Measurements from ENCODE around the gene NCKIPSD. TPM values are rescaled to one million over a fixed set of nuclear protein-coding genes. Genes with fewer than 3 reads are reported as not detected.

The NCKIPSD gene
- polyA plus RNA-seq, 1 of the 3 experiments (the other 2 are of a cell fraction) = 20.4 TPM

DNA sequence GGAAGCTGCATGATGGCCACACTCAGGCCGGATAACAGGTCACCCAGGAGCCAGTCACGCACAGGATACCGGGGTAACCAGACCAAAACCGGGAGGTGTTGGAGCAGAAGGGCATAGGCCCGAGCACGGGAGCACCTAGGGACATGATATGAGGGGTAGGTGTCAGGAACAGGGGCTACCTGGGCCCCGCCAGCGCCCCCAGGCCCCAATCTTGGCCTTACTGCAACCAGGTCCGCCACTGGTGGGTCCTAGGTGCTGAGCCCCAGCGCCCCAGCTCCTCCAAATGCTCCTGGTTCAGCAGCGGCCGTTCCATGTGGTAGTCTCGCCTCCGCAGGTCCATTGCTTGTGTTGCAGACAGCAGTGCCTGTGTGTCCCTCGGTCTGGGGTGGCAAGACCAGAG, 52.5 kb downstream of the NCKIPSD start:
- ChIA-PET POLR2A (interaction anchor here (1.2 kb wide), 1 partner anchor 10 kb away, joined by 3 read pairs; no protein-coding TSS in a partner anchor), CTCF (interaction anchor here (3.5 to 6.9 kb wide), 2 partner anchors 22 to 30 kb away, joined by 33 to 40 read pairs; partner anchors contain the start of genes CELSR3 and UQCRC1)
- DNase-seq = no peak
- TF ChIP-seq, protein P1, sequence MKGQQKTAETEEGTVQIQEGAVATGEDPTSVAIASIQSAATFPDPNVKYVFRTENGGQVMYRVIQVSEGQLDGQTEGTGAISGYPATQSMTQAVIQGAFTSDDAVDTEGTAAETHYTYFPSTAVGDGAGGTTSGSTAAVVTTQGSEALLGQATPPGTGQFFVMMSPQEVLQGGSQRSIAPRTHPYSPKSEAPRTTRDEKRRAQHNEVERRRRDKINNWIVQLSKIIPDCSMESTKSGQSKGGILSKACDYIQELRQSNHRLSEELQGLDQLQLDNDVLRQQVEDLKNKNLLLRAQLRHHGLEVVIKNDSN (IDR thresholded peaks at IDR 0.05; ENCODE audit: borderline replicate concordance, low read depth) = no peak
- TF ChIP-seq NRF1 (IDR thresholded peaks at IDR 0.05; ENCODE audit: low read depth, low read length) (no peak), YY1 (IDR thresholded peaks at IDR 0.05; ENCODE audit: low read depth) (no peak), FOSL2 (IDR thresholded peaks at IDR 0.05; ENCODE audit: borderline replicate concordance, low read depth) (no peak), EP300 (IDR thresholded peaks at IDR 0.05; ENCODE audit: borderline replicate concordance in 1 of 2, low read depth in 1 of 2, low read length in 1 of 2) (no peak), RXRA (IDR thresholded peaks at IDR 0.05; ENCODE audit: borderline replicate concordance, low read depth) (no peak), FOXJ3 (CRISPR knock-in tag; IDR thresholded peaks at IDR 0.05) (no peak), GABPA (IDR thresholded peaks at IDR 0.05; ENCODE audit: low read depth) (no peak), POLR2AphosphoS5 (IDR thresholded peaks at IDR 0.05; ENCODE audit: low read depth, low read length) (no peak), TCF12 (IDR thresholded peaks at IDR 0.05) (no peak), GATA2 (CRISPR knock-in tag; IDR thresholded peaks at IDR 0.05) (no peak), ZBTB33 (IDR thresholded peaks at IDR 0.05; ENCODE audit: borderline replicate concordance, low read depth) (no peak), USF2 (IDR thresholded peaks at IDR 0.05; ENCODE audit: borderline replicate concordance, low read depth, low read length) (no peak), NFIC (IDR thresholded peaks at IDR 0.05; ENCODE audit: borderline replicate concordance) (no peak), CTCF (IDR thresholded peaks at IDR 0.05) (no peak), RCOR1 (IDR thresholded peaks at IDR 0.05; ENCODE audit: low read length) (no peak), FOXM1 (IDR thresholded peaks at IDR 0.05; ENCODE audit: low read depth) (no peak), MEF2A (IDR thresholded peaks at IDR 0.05; ENCODE audit: borderline replicate concordance, low read depth) (no peak)
- TF ChIP-seq, protein P2, sequence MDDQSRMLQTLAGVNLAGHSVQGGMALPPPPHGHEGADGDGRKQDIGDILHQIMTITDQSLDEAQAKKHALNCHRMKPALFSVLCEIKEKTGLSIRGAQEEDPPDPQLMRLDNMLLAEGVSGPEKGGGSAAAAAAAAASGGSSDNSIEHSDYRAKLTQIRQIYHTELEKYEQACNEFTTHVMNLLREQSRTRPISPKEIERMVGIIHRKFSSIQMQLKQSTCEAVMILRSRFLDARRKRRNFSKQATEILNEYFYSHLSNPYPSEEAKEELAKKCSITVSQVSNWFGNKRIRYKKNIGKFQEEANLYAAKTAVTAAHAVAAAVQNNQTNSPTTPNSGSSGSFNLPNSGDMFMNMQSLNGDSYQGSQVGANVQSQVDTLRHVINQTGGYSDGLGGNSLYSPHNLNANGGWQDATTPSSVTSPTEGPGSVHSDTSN (IDR thresholded peaks at IDR 0.05) = no peak
- TF ChIP-seq, protein P3, sequence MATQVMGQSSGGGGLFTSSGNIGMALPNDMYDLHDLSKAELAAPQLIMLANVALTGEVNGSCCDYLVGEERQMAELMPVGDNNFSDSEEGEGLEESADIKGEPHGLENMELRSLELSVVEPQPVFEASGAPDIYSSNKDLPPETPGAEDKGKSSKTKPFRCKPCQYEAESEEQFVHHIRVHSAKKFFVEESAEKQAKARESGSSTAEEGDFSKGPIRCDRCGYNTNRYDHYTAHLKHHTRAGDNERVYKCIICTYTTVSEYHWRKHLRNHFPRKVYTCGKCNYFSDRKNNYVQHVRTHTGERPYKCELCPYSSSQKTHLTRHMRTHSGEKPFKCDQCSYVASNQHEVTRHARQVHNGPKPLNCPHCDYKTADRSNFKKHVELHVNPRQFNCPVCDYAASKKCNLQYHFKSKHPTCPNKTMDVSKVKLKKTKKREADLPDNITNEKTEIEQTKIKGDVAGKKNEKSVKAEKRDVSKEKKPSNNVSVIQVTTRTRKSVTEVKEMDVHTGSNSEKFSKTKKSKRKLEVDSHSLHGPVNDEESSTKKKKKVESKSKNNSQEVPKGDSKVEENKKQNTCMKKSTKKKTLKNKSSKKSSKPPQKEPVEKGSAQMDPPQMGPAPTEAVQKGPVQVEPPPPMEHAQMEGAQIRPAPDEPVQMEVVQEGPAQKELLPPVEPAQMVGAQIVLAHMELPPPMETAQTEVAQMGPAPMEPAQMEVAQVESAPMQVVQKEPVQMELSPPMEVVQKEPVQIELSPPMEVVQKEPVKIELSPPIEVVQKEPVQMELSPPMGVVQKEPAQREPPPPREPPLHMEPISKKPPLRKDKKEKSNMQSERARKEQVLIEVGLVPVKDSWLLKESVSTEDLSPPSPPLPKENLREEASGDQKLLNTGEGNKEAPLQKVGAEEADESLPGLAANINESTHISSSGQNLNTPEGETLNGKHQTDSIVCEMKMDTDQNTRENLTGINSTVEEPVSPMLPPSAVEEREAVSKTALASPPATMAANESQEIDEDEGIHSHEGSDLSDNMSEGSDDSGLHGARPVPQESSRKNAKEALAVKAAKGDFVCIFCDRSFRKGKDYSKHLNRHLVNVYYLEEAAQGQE (IDR thresholded peaks at IDR 0.05; ENCODE audit: low read depth, low read length) = no peak
- no peak overlapping the region for H3K9ac ChIP-seq
- H4K20me1 ChIP-seq (ENCODE audit: insufficient read depth) = peaks cover 14% of the 10 kb centered on the region; the same call in 1 of the 2 replicates
- H3K36me3 ChIP-seq (replicated peaks in 1 of 2; ENCODE audit: control insufficient read depth in 1 of 2, insufficient read depth in 2 of 2, low read length in 1 of 2) = peaks cover 0 to 46% of the 10 kb centered on the region in 2 experiments
- no peaks in the 10 kb centered on the region for H3K9me3 ChIP-seq
- no peak overlapping the region for H3K27ac ChIP-seq (ENCODE audit: low read depth in 2 of 2, low read length in 1 of 2)
- no peak overlapping the region for H2AFZ ChIP-seq (ENCODE audit: low read depth)
- no peaks in the 10 kb centered on the region for H3K27me3 ChIP-seq (ENCODE audit: insufficient read depth)
- WGBS (ENCODE audit: low lambda C conversion rate) = 100% methylated on average over 6 of the region's 15 CpGs
- H3F3A ChIP-seq (replicated peaks; ENCODE audit: insufficient read depth) = no peaks in the 10 kb centered on the region
- H3K4me1 ChIP-seq (ENCODE audit: control insufficient read depth in 1 of 2, insufficient read depth in 2 of 2, low read depth in 1 of 2, low read length in 1 of 2) = peaks cover 16 to 23% of the 10 kb centered on the region in 2 experiments
- no peak overlapping the region for H3K4me3 ChIP-seq (ENCODE audit: low read depth in 2 of 2, low read length in 1 of 2)
- H3K4me2 ChIP-seq = no peak overlapping the region
- H3K9me2 ChIP-seq = no peaks in the 10 kb centered on the region
- H3K79me2 ChIP-seq (ENCODE audit: insufficient read depth) = peaks cover 27% of the 10 kb centered on the region
